ENCODE measurements around the gene BCS1L. TPM values are rescaled to one million over a fixed set of nuclear protein-coding genes. Genes with fewer than 3 reads are reported as not detected.

Gene BCS1L
- total and polyA plus RNA-seq, 2 of the 8 experiments (the other 6 are each of a cell fraction or from before 2014, with no cell fraction given), result 23.7 to 37.1 TPM

DNA sequence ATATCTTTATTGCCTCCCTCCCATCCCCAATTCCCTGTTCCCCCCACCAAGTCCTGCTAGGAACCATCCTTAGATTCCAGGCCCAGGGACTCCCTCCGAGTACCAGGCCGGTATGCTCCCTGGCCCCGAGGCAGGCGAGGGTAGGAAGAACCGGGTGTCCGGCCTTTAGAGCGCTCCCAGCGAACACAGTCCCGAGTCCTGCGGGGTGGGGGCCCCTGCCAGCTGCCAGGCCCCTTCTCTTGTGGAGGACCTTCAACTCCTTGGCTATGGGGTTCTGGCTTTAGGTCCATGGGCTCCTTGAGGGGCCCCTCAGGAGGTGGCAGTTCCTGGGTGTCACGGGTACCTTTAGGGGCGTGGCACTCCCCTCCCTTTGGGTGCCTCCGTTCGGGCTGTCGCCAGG, 4.4 kb downstream of the BCS1L start:
- Histone ChIP-seq H3K4me1 (replicated peaks in 1 of 4; ENCODE audit: control insufficient read depth in 3 of 4, insufficient read depth in 4 of 4, low read length in 3 of 4) (peaks cover 0 to 5% (median under 1%) of the 10 kb centered on the region in 4 experiments; a peak in 2 of 7 replicates), H3K36me3 (ENCODE audit: control insufficient read depth in 2 of 4, insufficient read depth in 4 of 4, low read length in 3 of 4) (peaks cover 30 to 57% (median 46%) of the 10 kb centered on the region in 4 experiments), H2AK5ac (ENCODE audit: low read depth, low read length) (no peak overlapping the region), H4K20me1 (replicated peaks in 1 of 2; ENCODE audit: control insufficient read depth in 1 of 2, insufficient read depth in 2 of 2, low read length in 2 of 2) (no peaks in the 10 kb centered on the region), H3K14ac (ENCODE audit: insufficient read length) (no peak overlapping the region), H3K9me3 (ENCODE audit: insufficient read depth in 2 of 2, low read depth in 1 of 2, low read length in 1 of 2) (no peaks in the 10 kb centered on the region), H2BK120ac (replicated peaks; ENCODE audit: low read depth, low read length) (no peak overlapping the region), H3K23ac (ENCODE audit: insufficient read length) (no peak overlapping the region), H2BK12ac (ENCODE audit: low read depth, low read length) (no peak overlapping the region), H4K91ac (replicated peaks; ENCODE audit: insufficient read length, low read length) (no peak overlapping the region), H2BK15ac (ENCODE audit: low read length) (no peak overlapping the region), H3K27ac (ENCODE audit: low read depth, low read length) (no peak overlapping the region), H3K4ac (replicated peaks; ENCODE audit: insufficient read length, low read depth, low read length) (no peak overlapping the region), H3K18ac (ENCODE audit: extremely low read depth, low read length) (no peak overlapping the region), H4K8ac (ENCODE audit: extremely low read depth, insufficient read depth, low read length) (no peak overlapping the region), H4K5ac (ENCODE audit: insufficient read length, low read depth, low read length) (no peak overlapping the region), H3K56ac (replicated peaks; ENCODE audit: insufficient read length, low read depth, low read length) (no peak overlapping the region), H3K4me2 (ENCODE audit: insufficient read depth in 1 of 2, low read depth in 2 of 2, low read length in 2 of 2) (no peak overlapping the region), H2BK20ac (ENCODE audit: low read length) (no peak overlapping the region), H2BK5ac (ENCODE audit: low read depth, low read length) (no peak overlapping the region), H3K23me2 (ENCODE audit: low read depth, low read length) (peaks cover 7% of the 10 kb centered on the region; the same call in 1 of the 2 replicates), H3K27me3 (replicated peaks in 1 of 4; ENCODE audit: control insufficient read depth in 3 of 4, extremely low read depth in 1 of 4, insufficient read depth in 3 of 4, low read length in 3 of 4) (no peaks in the 10 kb centered on the region), H2AFZ (ENCODE audit: low read length) (no peak overlapping the region), H3K79me2 (ENCODE audit: control insufficient read depth in 1 of 2, insufficient read depth in 2 of 2, low read length in 2 of 2) (peaks cover 0 to under 1% of the 10 kb centered on the region in 2 experiments; a peak in 1 of 4 replicates), H3K9ac (replicated peaks in 1 of 4; ENCODE audit: extremely low read depth in 1 of 4, low read depth in 3 of 4, low read length in 3 of 4) (no peak overlapping the region), H3K79me1 (ENCODE audit: low read depth, low read length) (peaks cover 2% of the 10 kb centered on the region; the same call in 1 of the 2 replicates), H3K4me3 (ENCODE audit: extremely low read depth in 1 of 4, insufficient read depth in 2 of 4, low read depth in 3 of 4, low read length in 4 of 4) (no peak overlapping the region)
- POLR2A ChIA-PET (ENCODE audit: partially characterized antibody), result no interaction called here
- 89% methylated on average over 13 of the region's 15 CpGs; no CpG with 5 or more reads in 1 of the 2 experiments for WGBS, 2 experiments (ENCODE audit: extremely low coverage in 1 of 2, insufficient coverage in 1 of 2, insufficient read length in 1 of 2, insufficient replicate concordance in 2 of 2, low coverage in 1 of 2, low lambda C conversion rate in 2 of 2, missing lambda C conversion rate in 1 of 2)
- FAIRE-seq (no peak), DNase-seq (ENCODE audit: low read depth in 1 of 2, low spot score in 2 of 2) (no peak)
- CTCF ChIA-PET (ENCODE audit: partially characterized antibody), result interaction anchor here (1.2 to 2.0 kb wide), 5 partner anchors 15 to 392 kb away, joined by 3 to 6 read pairs (median 4); no protein-coding TSS in a partner anchor
- TF ChIP-seq SIN3A (conservative IDR thresholded peaks at IDR 0.05 in 1 of 2, IDR thresholded peaks at IDR 0.05 in 1 of 2; ENCODE audit: low read depth in 1 of 2, low read length in 2 of 2) (no peak), SAP30 (IDR thresholded peaks at IDR 0.05; ENCODE audit: insufficient read depth, insufficient replicate concordance, low read length) (no peak), TEAD4 (IDR thresholded peaks at IDR 0.05; ENCODE audit: low read depth, low read length) (no peak), ASH2L (IDR thresholded peaks at IDR 0.05; ENCODE audit: low read length) (no peak), CREB1 (IDR thresholded peaks at IDR 0.05) (no peak), JUND (IDR thresholded peaks at IDR 0.05; ENCODE audit: low read length) (no peak), CEBPB (IDR thresholded peaks at IDR 0.05; ENCODE audit: low read depth, low read length) (no peak), SP4 (IDR thresholded peaks at IDR 0.05; ENCODE audit: low read length) (no peak), POLR2AphosphoS5 (IDR thresholded peaks at IDR 0.05; ENCODE audit: low read depth, low read length) (no peak), CTBP2 (IDR thresholded peaks at IDR 0.05; ENCODE audit: borderline replicate concordance, insufficient read depth, insufficient read length, low read length) (no peak), FOSL1 (IDR thresholded peaks at IDR 0.05; ENCODE audit: insufficient read depth, low read depth, low read length) (no peak), CHD2 (IDR thresholded peaks at IDR 0.05; ENCODE audit: low read length) (no peak), TCF12 (IDR thresholded peaks at IDR 0.05; ENCODE audit: low read depth, low read length) (no peak)
